SK-N-MC (cell line): ENCODE measurements around the gene CYP46A1.

Experiments used
- DNase-seq: peaks from one replicate; pipeline ENCODE4 v3.0.0-alpha.2; 2011; ENCODE audit warnings: low read depth, low spot score
- H3K27ac ChIP-seq: fragments of 200-600 bp; sonication (generic); 2 replicates; pipeline ENCODE4 v1.5.1; 2016; ENCODE audit warnings: mixed run types
- H3K36me3 ChIP-seq: fragments of 200-600 bp; sonication (generic); 2 replicates; pipeline ENCODE4 v1.6.1; 2017; ENCODE audit warnings: antibody characterized with exemption, low read length, mixed read lengths; ENCODE audit not compliant: insufficient read depth
- H3K4me3 ChIP-seq: fragments of 200-600 bp; sonication (generic); 2 replicates; pipeline ENCODE4 v1.5.1; 2016
- H3K9ac ChIP-seq: fragments of 200-600 bp; sonication (generic); 2 replicates; pipeline ENCODE4 v1.8.0; 2017; ENCODE audit warnings: mixed run types, mixed read lengths; ENCODE audit not compliant: insufficient read length
- H3K9me3 ChIP-seq: fragments of 200-600 bp; sonication (generic); 2 replicates; pipeline ENCODE4 v1.6.1; 2017; ENCODE audit warnings: low read depth, mild to moderate bottlenecking, antibody characterized with exemption, low read length, moderate library complexity, mixed read lengths
- EZH2 ChIP-seq: fragments of 200-600 bp; sonication (generic); IDR thresholded peaks from one replicate; pipeline ENCODE4 v1.6.1; 2017; ENCODE audit warnings: antibody characterized with exemption
- FOXP2 ChIP-seq: optimal IDR thresholded peaks from 2 replicates; pipeline ENCODE3; 2011; ENCODE audit warnings: mild to moderate bottlenecking, moderate library complexity; ENCODE audit not compliant: insufficient read depth; ENCODE audit errors: extremely low read length, control extremely low read depth
- POLR2AphosphoS5 ChIP-seq: IDR thresholded peaks from 2 replicates; pipeline ENCODE4 v1.6.1; 2012; ENCODE audit warnings: mild to moderate bottlenecking, low read depth, low read length, borderline replicate concordance

CYP46A1 gene

DNA sequence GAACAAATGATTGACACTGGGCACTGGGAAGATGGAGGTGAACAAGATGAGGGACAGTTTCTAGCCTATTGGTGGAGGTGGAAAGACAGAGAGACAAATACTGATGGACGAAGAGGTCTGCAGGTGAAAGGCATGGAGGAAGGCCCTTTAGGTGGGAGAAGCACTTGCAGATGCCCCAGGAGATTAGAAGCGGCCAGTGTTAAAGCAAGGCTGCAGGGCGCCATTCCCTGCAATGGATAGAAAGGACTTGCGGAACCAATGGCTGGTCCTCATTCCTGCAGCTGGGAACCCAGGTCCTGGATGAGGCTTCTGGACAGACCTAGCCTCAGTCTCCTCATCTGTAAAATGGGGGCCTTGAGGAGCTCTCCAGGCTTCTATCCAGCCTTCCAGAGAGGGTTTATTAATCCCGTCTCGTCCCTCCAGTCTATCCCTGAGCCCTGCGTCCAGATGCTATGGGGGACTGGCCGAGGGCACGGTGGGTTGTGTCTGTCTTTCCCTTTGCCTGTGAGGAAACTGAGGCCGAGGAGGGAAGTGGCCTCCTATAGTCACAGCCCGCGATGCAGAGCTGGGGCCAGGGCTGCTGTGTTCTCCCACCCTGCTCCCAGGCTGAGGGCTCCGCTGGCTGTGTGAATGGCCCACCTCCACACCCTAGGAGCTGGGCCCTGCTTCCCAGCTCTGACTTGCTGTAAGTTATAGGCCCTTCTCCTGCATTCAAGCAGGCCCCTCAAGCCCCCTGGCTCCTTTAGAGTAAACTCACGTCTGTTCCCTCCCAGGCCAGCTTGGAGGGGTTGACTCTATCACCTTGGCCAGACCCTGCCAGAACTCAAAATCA, 33.0 kb downstream of the CYP46A1 start:
- H3K9me3 ChIP-seq, result no peaks in the 10 kb centered on the region
- no peak overlapping the region for H3K9ac ChIP-seq
- no peak overlapping the region for H3K4me3 ChIP-seq
- H3K27ac ChIP-seq, result no peak overlapping the region
- no peaks in the 10 kb centered on the region for H3K36me3 ChIP-seq
- TF ChIP-seq EZH2 (no peak), FOXP2 (no peak), POLR2AphosphoS5 (no peak)
- no peak for DNase-seq

- DNase-seq, result no peak
- H3K9ac ChIP-seq, result no peak overlapping the region
- no peak overlapping the region for H3K4me3 ChIP-seq
- no peak overlapping the region for H3K27ac ChIP-seq
- H3K36me3 ChIP-seq, result no peaks in the 10 kb centered on the region
- TF ChIP-seq EZH2 (no peak), FOXP2 (no peak), POLR2AphosphoS5 (no peak)
- no peaks in the 10 kb centered on the region for H3K9me3 ChIP-seq
Observed at GRCh38 chr14:99717682-99718013, 33.5 kb downstream of the CYP46A1 start.

GRCh38 chr14:99718031-99718810, 34.1 kb downstream of the CYP46A1 start:
- DNase-seq, result no peak
- Histone ChIP-seq H3K4me3 (no peak overlapping the region), H3K9ac (no peak overlapping the region), H3K27ac (no peak overlapping the region), H3K9me3 (no peaks in the 10 kb centered on the region), H3K36me3 (no peaks in the 10 kb centered on the region)
- TF ChIP-seq POLR2AphosphoS5 (no peak), EZH2 (no peak), FOXP2 (no peak)

DNA sequence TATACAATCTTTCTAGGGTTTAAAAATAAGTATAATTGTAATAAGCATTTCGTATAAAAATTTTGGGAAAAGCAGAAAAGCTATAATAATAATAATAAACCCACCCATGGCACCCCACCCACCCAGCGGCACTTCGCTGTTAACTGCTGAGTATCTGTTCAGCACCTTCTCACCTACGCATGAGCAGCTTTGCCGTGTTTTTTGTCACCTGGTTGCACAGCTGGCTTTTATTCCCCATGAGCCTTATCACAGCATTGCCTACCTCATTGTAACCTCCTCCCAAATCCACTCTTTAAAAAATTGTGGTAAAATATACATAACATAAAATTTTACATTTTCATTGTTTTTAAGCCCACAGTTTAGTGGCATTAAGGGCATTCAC, 34.7 kb downstream of the CYP46A1 start:
- no peaks in the 10 kb centered on the region for H3K36me3 ChIP-seq
- TF ChIP-seq FOXP2, result no peak
- TF ChIP-seq EZH2, result no peak
- TF ChIP-seq POLR2AphosphoS5, result no peak
- DNase-seq, result no peak

GRCh38 chr14:99720941-99721791, 37.1 kb downstream of the CYP46A1 start:
- DNase-seq, result no peak
- Histone ChIP-seq H3K9me3 (no peaks in the 10 kb centered on the region), H3K9ac (no peak overlapping the region), H3K27ac (no peak overlapping the region), H3K4me3 (no peak overlapping the region), H3K36me3 (no peaks in the 10 kb centered on the region)
- TF ChIP-seq FOXP2 (no peak), POLR2AphosphoS5 (no peak)

More for the DNA sequence above, 34.7 kb downstream of the CYP46A1 start:
- no peak overlapping the region for H3K9ac ChIP-seq
- no peak overlapping the region for H3K4me3 ChIP-seq
- no peaks in the 10 kb centered on the region for H3K9me3 ChIP-seq
- no peak overlapping the region for H3K27ac ChIP-seq

DNA sequence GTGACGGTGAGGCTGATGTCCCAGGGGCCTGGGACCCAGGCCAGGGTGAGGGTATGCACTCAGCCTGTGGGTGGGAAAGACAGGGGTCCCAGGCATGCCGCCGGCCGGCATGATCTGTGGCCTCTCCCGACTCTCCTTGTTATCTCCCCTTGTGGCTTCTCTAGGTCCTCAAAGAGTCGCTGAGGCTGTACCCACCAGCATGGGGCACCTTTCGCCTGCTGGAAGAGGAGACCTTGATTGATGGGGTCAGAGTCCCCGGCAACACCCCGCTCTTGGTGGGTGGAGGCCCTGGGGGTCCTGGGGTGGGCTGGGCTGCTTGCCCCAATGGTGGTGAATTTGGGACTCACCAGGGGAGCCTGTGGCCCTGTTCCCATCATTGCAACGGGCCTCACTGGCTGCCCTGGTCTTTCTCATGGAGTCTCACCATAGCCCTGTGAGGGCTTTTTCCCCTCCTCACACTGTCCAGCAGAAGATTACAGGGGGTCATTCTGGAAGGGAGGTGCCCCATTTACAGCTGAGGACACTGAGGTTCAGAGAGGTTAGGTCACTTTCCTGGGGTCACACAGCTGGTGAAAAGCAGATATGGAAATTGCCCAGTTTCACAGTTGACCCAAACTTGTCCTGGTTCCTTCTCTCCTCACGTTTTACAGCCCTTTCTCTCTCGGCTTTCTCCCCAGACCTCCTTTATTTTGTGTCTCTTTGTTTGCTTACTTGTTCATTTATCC, 37.9 kb downstream of the CYP46A1 start:
- no peaks in the 10 kb centered on the region for H3K36me3 ChIP-seq

DNA sequence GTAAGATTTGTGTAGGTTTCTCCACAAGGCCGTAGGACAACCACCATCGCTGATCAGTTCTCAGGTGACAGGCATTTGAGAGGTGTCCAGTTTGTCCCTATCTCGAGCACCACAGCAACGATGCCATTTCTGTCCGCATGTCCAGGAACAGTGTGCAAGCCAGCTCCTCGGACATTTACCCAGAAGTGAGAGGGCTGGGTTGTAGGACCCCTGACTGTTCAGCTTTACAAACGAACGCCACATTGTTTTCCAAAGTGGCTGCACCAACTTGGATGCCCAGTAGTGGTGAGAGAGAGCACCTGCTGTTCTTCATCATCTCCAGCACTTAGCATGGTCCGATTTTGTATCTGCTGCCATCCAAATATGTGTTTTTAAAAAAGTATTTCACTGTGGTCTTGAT, 38.6 kb downstream of the CYP46A1 start:
- Histone ChIP-seq H3K9ac (no peak overlapping the region), H3K27ac (no peak overlapping the region), H3K4me3 (no peak overlapping the region), H3K36me3 (no peaks in the 10 kb centered on the region), H3K9me3 (no peaks in the 10 kb centered on the region)
- DNase-seq, result no peak
- TF ChIP-seq POLR2AphosphoS5 (no peak), EZH2 (no peak), FOXP2 (no peak)

More for the DNA sequence above, 37.9 kb downstream of the CYP46A1 start:
- no peak overlapping the region for H3K27ac ChIP-seq
- DNase-seq, result no peak
- no peak overlapping the region for H3K4me3 ChIP-seq
- TF ChIP-seq EZH2 (no peak), FOXP2 (no peak), POLR2AphosphoS5 (no peak)
- H3K9me3 ChIP-seq, result no peaks in the 10 kb centered on the region
- no peak overlapping the region for H3K9ac ChIP-seq
